Activated T-cell treated with anti-CD3 and anti-CD28 coated beads, Interleukin-2, amount 50 U/mL, for 4 hours (primary cell): ENCODE data around the gene EFCAB8. TPM values are rescaled to one million over a fixed set of nuclear protein-coding genes. Genes with fewer than 3 reads are reported as not detected.
"Not testable (repeated sequence)": the region's sequence is repeated elsewhere in the genome, so short reads cannot be mapped to it uniquely, and the experiment has no call there.

Experiments used
- ATAC-seq, 2 donors: fragments of 200-7000 bp; cut with Tn5 transposase; one replicate each; pipeline ENCODE4 v1.10.0; 2021
- DNase-seq: peaks from one replicate; pipeline ENCODE4 v3.0.0-alpha.2; 2020
- H3K27me3 Mint-ChIP-seq: one replicate; pipeline ENCODE4 v1.8.0; 2021; ENCODE audit warnings: low read depth, mixed read lengths
- H3K36me3 Mint-ChIP-seq: one replicate; pipeline ENCODE4 v1.8.0; 2022; ENCODE audit warnings: mixed read lengths; ENCODE audit not compliant: insufficient read depth
- H3K4me1 Mint-ChIP-seq: one replicate; pipeline ENCODE4 v1.8.0; 2021; ENCODE audit warnings: low read depth, mixed read lengths
- H3K4me3 Mint-ChIP-seq: one replicate; pipeline ENCODE4 v1.8.0; 2021; ENCODE audit warnings: mild to moderate bottlenecking, moderate library complexity, mixed read lengths
- H3K9me3 Mint-ChIP-seq: one replicate; pipeline ENCODE4 v1.8.0; 2021; ENCODE audit warnings: mixed read lengths
- total RNA-seq, 3 donors: library from RNA; stranded (reverse); gene quantifications; one replicate each; pipeline ENCODE4 v1.2.1, GENCODE V29; 2021

The EFCAB8 gene
- total RNA-seq, 3 donors from 2014 or later: 0.25 to 0.40 (median 0.38) TPM

- Mint-ChIP-seq H3K27me3 (no peaks in the 10 kb centered on the region), H3K4me1 (no peaks in the 10 kb centered on the region), H3K36me3 (no peaks in the 10 kb centered on the region), H3K9me3 (no peaks in the 10 kb centered on the region), H3K4me3 (no peak overlapping the region)
- ATAC-seq (no peak), DNase-seq (no peak)
These were observed 63.7 kb downstream of the EFCAB8 start for GRCh38 chr20:32922466-32922865.

DNA sequence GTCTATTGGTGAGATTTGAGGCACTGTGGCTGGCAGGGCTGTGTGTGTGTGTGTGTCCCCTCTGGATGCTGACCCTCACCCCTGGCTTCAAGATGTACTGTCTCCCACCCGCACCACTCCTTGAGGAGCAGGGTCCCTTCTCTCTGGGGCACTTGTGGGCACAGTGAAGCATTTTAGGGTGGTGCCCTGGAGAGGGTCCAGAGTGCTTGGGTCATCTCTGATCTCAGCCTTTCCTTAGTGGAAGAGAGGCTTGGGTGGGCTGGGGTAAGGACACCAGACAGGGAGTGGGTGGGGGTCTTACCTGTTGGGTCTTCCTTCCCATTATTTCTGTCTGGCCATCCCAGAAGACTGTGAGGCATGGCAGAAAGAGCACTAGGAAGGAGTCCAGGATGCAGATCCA lies 66.1 kb downstream of the EFCAB8 start:
- Mint-ChIP-seq H3K4me3 (no peak overlapping the region), H3K4me1 (no peaks in the 10 kb centered on the region), H3K36me3 (no peaks in the 10 kb centered on the region), H3K9me3 (no peaks in the 10 kb centered on the region), H3K27me3 (no peaks in the 10 kb centered on the region)
- ATAC-seq (no peak), DNase-seq (no peak)

DNA sequence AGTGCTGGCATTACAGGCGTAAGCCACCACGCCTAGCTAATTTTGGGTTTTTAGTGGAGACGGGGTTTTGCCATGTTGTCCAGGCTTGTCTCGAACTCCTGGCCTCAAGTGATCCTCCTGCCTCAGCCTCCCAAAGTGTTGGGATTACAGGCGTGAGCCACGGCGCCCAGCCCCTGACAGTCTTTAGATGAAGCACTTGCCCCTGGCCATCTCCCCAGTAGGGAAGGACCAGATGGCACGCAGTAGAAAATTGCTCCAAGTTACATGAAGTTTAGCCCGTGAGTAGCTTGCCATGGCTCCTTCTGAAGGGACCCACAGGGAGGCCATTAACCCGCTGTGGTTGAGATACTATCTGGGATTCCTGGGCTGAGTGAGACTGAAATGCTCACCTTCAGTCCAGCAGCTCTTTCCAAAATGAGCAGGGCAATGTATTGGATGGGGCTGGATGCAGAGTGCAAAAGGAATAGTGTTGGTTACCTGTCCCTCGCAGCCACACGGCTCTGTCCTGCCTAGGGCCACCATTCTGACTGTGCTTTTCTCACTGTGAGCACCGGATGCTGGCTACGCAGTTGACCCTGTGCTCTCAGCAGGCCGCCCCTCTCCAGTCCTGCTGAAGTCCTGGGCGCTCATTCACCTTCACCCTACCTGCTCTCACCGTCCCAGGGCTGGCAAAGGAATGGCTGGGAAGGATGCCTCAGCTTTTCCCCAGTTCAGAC lies 66.9 kb downstream of the EFCAB8 start:
- no peaks in the 10 kb centered on the region for H3K36me3 Mint-ChIP-seq
- H3K9me3 Mint-ChIP-seq: no peaks in the 10 kb centered on the region
- no peaks in the 10 kb centered on the region for H3K27me3 Mint-ChIP-seq
- H3K4me3 Mint-ChIP-seq: no peak overlapping the region
- H3K4me1 Mint-ChIP-seq: no peaks in the 10 kb centered on the region
- no peak for ATAC-seq
- no peak for DNase-seq

- H3K27me3 Mint-ChIP-seq: no peaks in the 10 kb centered on the region
- no peaks in the 10 kb centered on the region for H3K36me3 Mint-ChIP-seq
- H3K9me3 Mint-ChIP-seq: no peaks in the 10 kb centered on the region
- ATAC-seq (no peak), DNase-seq (no peak)
- no peaks in the 10 kb centered on the region for H3K4me1 Mint-ChIP-seq
- no peak overlapping the region for H3K4me3 Mint-ChIP-seq
These were observed 70.4 kb downstream of the EFCAB8 start for GRCh38 chr20:32929162-32929561.

DNA sequence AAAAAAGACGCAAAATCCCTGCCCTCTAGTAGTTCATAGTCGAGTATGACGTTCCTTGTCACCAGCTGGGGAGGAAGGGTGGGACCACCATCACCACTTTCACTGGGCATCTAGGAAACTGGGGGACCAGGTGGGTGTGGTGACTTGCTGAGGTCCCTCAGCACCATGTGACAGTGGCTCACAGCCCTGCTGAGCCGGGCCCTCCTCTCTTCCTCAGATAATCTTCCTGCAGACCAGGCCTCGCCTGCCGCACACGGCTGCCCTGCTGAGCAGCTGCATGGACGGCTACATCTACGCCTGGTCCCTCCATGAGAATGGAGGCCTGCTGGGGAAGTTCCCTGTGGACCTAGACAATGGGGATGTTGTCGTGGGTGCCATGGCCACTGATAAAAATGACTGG lies 71.5 kb downstream of the EFCAB8 start:
- no peak overlapping the region for H3K4me3 Mint-ChIP-seq
- DNase-seq (no peak), ATAC-seq (no peak)
- H3K36me3 Mint-ChIP-seq: no peaks in the 10 kb centered on the region
- H3K9me3 Mint-ChIP-seq: no peaks in the 10 kb centered on the region
- no peaks in the 10 kb centered on the region for H3K4me1 Mint-ChIP-seq
- H3K27me3 Mint-ChIP-seq: no peaks in the 10 kb centered on the region

GRCh38 chr20:32930701-32931100 lies 72.0 kb downstream of the EFCAB8 start:
- no peaks in the 10 kb centered on the region for H3K9me3 Mint-ChIP-seq
- no peaks in the 10 kb centered on the region for H3K27me3 Mint-ChIP-seq
- no peaks in the 10 kb centered on the region for H3K4me1 Mint-ChIP-seq
- DNase-seq: no peak
- no peak for ATAC-seq
- no peaks in the 10 kb centered on the region for H3K36me3 Mint-ChIP-seq
- no peak overlapping the region for H3K4me3 Mint-ChIP-seq

GRCh38 chr20:32934580-32934979 lies 75.9 kb downstream of the EFCAB8 start:
- Mint-ChIP-seq H3K4me3 (no peak overlapping the region), H3K36me3 (no peaks in the 10 kb centered on the region), H3K9me3 (no peaks in the 10 kb centered on the region), H3K4me1 (no peaks in the 10 kb centered on the region), H3K27me3 (no peaks in the 10 kb centered on the region)
- ATAC-seq (no peak), DNase-seq (no peak)

DNA sequence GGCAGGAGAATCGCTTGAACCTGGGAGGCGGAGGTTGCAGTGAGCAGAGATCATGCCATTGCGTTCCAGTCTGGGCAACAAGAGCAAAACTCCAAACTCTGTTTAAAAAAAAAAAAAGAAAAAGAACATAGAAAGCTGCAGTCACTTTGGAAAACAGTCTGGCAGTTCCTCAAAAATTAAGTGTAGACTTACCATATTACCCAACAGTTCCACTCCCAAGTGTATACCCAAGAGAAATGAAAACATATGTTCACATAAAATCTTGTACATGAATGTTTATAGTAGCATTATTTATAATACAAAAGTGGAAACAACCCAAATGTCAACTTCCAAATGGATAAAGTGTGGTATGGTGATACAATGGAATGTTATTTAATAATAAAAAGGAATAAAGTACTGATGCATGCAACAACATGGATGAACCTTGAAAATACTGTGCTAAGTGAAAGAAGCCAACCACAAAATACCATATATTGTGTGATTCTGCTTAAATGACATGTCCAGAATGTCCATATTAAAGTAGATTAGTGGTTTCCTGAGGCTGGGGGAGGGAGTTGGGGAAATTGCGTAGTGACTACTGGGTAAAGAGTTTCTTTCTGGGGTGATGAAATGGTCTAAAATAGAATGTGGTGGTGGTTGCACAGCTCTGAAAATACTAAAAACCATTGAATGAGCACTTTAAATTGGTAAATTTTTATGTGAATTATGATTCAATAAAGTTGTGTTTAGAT lies 82.6 kb downstream of the EFCAB8 start:
- no peak for ATAC-seq
- Mint-ChIP-seq H3K4me3 (no peak overlapping the region), H3K4me1 (peaks cover 11% of the 10 kb centered on the region), H3K36me3 (no peaks in the 10 kb centered on the region), H3K9me3 (peaks cover 4% of the 10 kb centered on the region), H3K27me3 (no peaks in the 10 kb centered on the region)
- DNase-seq: no peak

- Mint-ChIP-seq H3K9me3 (peaks cover 4% of the 10 kb centered on the region), H3K27me3 (no peaks in the 10 kb centered on the region), H3K4me3 (no peak overlapping the region), H3K36me3 (no peaks in the 10 kb centered on the region), H3K4me1 (peaks cover 20% of the 10 kb centered on the region)
- DNase-seq (no peak), ATAC-seq (no peak)
These were observed 84.8 kb downstream of the EFCAB8 start for GRCh38 chr20:32943490-32944052.

GRCh38 chr20:32945710-32946221 lies 87.0 kb downstream of the EFCAB8 start:
- Mint-ChIP-seq H3K4me1 (peaks cover 41% of the 10 kb centered on the region), H3K9me3 (peaks cover 4% of the 10 kb centered on the region), H3K36me3 (no peaks in the 10 kb centered on the region), H3K4me3 (no peak overlapping the region), H3K27me3 (no peaks in the 10 kb centered on the region)
- ATAC-seq (peak; percentile 88), DNase-seq (no peak)

- Mint-ChIP-seq H3K4me1 (peaks cover 50% of the 10 kb centered on the region), H3K36me3 (no peaks in the 10 kb centered on the region), H3K4me3 (no peak overlapping the region), H3K9me3 (peaks cover under 1% of the 10 kb centered on the region), H3K27me3 (no peaks in the 10 kb centered on the region)
- ATAC-seq (no peak), DNase-seq (no peak)
These were observed 87.9 kb downstream of the EFCAB8 start for GRCh38 chr20:32946629-32947028.

DNA sequence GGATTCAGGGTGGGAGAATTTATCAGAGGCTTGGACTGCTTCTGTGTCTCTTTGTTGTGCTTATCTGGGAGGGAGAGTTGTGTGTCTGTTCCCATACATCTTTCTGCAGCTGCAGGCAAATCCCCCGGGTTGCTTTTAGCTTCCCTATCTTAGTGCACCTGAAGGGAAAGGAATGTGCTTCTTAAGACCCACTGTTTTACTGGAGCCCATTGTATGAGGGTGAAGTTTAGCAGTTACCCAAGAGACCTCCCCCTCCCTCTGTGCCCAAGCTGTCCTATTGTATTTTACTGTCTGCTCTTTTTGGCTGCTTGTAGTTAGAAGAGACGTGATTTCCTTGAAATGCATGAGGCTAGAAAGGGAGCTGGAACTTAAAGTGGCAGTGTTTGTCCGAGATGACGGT lies 91.8 kb downstream of the EFCAB8 start:
- H3K4me1 Mint-ChIP-seq: peaks cover 54% of the 10 kb centered on the region
- DNase-seq, H3K27me3 Mint-ChIP-seq, H3K4me3 Mint-ChIP-seq, H3K9me3 Mint-ChIP-seq, H3K36me3 Mint-ChIP-seq, ATAC-seq: not testable (repeated sequence)

DNA sequence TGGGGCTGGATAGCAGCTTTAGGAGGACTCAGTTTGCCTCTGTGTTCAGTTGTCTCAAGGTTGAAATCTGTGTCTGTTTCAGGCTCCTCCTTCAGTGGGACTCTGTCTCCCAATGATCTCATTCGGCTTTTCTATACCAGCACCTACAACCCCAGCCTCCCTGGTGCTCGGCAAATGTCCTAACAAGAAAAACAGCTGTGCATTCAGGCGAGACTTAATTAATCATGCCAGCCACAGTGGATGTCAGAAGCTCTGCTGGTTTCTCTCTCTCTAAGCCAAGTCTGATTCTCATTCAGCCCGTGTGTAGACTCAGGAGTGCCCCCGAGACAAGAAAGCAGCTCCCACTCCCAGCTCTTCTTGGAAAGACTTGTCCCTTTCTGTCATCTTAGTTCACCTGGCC lies 98.7 kb downstream of the EFCAB8 start:
- no peak overlapping the region for H3K4me3 Mint-ChIP-seq
- no peak for DNase-seq
- no peak for ATAC-seq
- H3K36me3 Mint-ChIP-seq: peaks cover 11% of the 10 kb centered on the region
- peaks cover 29% of the 10 kb centered on the region for H3K9me3 Mint-ChIP-seq
- no peaks in the 10 kb centered on the region for H3K27me3 Mint-ChIP-seq
- H3K4me1 Mint-ChIP-seq: peaks cover 8% of the 10 kb centered on the region

DNA sequence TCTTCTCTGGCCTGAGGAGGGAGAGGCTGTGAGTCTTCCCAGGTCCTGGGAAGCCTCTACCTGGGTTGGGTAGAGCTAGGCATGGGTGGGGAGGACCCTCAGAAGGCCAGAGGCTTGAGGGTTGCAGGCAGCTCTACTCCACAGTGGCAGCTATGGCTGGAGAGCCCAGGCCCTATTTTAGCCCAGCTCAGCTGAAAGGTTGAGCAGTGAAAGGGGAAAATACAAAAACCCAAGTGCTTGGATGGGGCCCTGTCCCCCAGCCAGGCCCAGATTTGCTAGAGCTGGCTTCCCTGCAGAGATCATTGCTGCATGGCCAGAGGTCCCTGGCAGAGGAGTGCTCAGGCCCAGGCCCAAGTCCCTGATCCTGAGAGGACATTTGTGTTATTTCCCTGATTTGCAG lies 99.9 kb downstream of the EFCAB8 start:
- DNase-seq (no peak), ATAC-seq (no peak)
- Mint-ChIP-seq H3K9me3 (peaks cover 29% of the 10 kb centered on the region), H3K27me3 (no peaks in the 10 kb centered on the region), H3K4me3 (no peak overlapping the region), H3K4me1 (peaks cover 10% of the 10 kb centered on the region), H3K36me3 (peaks cover 11% of the 10 kb centered on the region)
